Testis (tissue), 2 donors: ENCODE measurements around the gene MAPK8IP3.

ENCODE experiments used
- CTCF ChIP-seq, 3 experiments: fragments of 450-650 bp in 2 of 3; fragments of 200-600 bp in 1 of 3; sonication (generic) in 1 of 3; IDR thresholded peaks; one replicate each; pipeline ENCODE4 v1.5.1; 2016 to 2019; ENCODE audit warnings: antibody characterized with exemption in 3 of 3, mild to moderate bottlenecking in 2 of 3, moderate library complexity in 1 of 3
- POLR2A ChIP-seq: fragments of 450-650 bp; IDR thresholded peaks from one replicate; pipeline ENCODE4 v1.6.1; 2017; ENCODE audit warnings: antibody characterized with exemption, mild to moderate bottlenecking, moderate library complexity

- TF ChIP-seq CTCF (IDR thresholded peaks at IDR 0.05) (no peak), POLR2A (no peak)
These were observed 28.0 kb upstream of the MAPK8IP3 start, which contains the start of gene JPT2 for GRCh38 chr16:1677942-1678499.
